ENCODE measurements around the gene C1orf115. TPM values are rescaled to one million over a fixed set of nuclear protein-coding genes. Genes with fewer than 3 reads are reported as not detected.

C1orf115 gene
- total RNA-seq, 4 donors from 2014 or later = 61.1 to 228 (median 177) TPM

- no peak overlapping the region for H3K27ac ChIP-seq
- DNase-seq = no peak
Observed at GRCh38 chr1:220700556-220701179, 10.5 kb downstream of the C1orf115 start.

GRCh38 chr1:220701974-220702373, 11.8 kb downstream of the C1orf115 start:
- Histone ChIP-seq H3K4me3 (no peak overlapping the region), H3K27me3 (no peaks in the 10 kb centered on the region), H3K4me1 (peaks cover 0 to 13% (median 0%) of the 10 kb centered on the region in 4 donors), H3K9me3 (no peaks in the 10 kb centered on the region), H3K36me3 (peaks cover 0 to 10% (median 0%) of the 10 kb centered on the region in 3 donors), H3K27ac (no peak overlapping the region)
- DNase-seq = no peak
- TF ChIP-seq POLR2A (IDR thresholded peaks at IDR 0.05) (no peak), CTCF (IDR thresholded peaks at IDR 0.05) (no peak)

More at GRCh38 chr1:220700556-220701179, 10.5 kb downstream of the C1orf115 start:
- Histone ChIP-seq H3K9me3 (no peaks in the 10 kb centered on the region), H3K36me3 (peaks cover 0 to 10% (median 0%) of the 10 kb centered on the region in 3 donors), H3K4me1 (peaks cover 0 to 13% (median 0%) of the 10 kb centered on the region in 4 donors), H3K4me3 (no peak overlapping the region), H3K27me3 (no peaks in the 10 kb centered on the region)
- TF ChIP-seq POLR2A (IDR thresholded peaks at IDR 0.05) (no peak), CTCF (IDR thresholded peaks at IDR 0.05) (no peak)

GRCh38 chr1:220702733-220703270, 12.6 kb downstream of the C1orf115 start:
- no peak for DNase-seq
- Histone ChIP-seq H3K4me1 (peaks cover 0 to 13% (median 0%) of the 10 kb centered on the region in 4 donors), H3K4me3 (no peak overlapping the region), H3K9me3 (no peaks in the 10 kb centered on the region), H3K36me3 (peaks cover 0 to 3% (median 0%) of the 10 kb centered on the region in 3 donors), H3K27ac (no peak overlapping the region), H3K27me3 (no peaks in the 10 kb centered on the region)
- TF ChIP-seq CTCF (IDR thresholded peaks at IDR 0.05) (no peak), POLR2A (IDR thresholded peaks at IDR 0.05) (no peak)

GRCh38 chr1:220703305-220703704, 13.1 kb downstream of the C1orf115 start:
- Histone ChIP-seq H3K9me3 (no peaks in the 10 kb centered on the region), H3K36me3 (no peaks in the 10 kb centered on the region), H3K27me3 (no peaks in the 10 kb centered on the region), H3K27ac (no peak overlapping the region), H3K4me3 (no peak overlapping the region), H3K4me1 (peaks cover 0 to 15% (median 0%) of the 10 kb centered on the region in 4 donors)
- no peak for TF ChIP-seq POLR2A (IDR thresholded peaks at IDR 0.05)
- no peak for TF ChIP-seq CTCF (IDR thresholded peaks at IDR 0.05)
- no peak for DNase-seq

GRCh38 chr1:220705782-220706181, 15.6 kb downstream of the C1orf115 start:
- H3K27ac ChIP-seq = peak overlapping the region in 2 of 4 donors; percentile 68 to 77
- H3K9me3 ChIP-seq = no peaks in the 10 kb centered on the region
- H3K4me1 ChIP-seq = peaks cover 0 to 16% (median 2%) of the 10 kb centered on the region in 4 donors
- TF ChIP-seq POLR2A (IDR thresholded peaks at IDR 0.05) = no peak
- TF ChIP-seq CTCF (IDR thresholded peaks at IDR 0.05) = no peak
- peak in 2 of 3 donors; percentile 74 to 77 for DNase-seq
- no peaks in the 10 kb centered on the region for H3K27me3 ChIP-seq
- no peaks in the 10 kb centered on the region for H3K36me3 ChIP-seq
- H3K4me3 ChIP-seq = no peak overlapping the region
